ENCODE data around the gene WBP4. TPM values are rescaled to one million over a fixed set of nuclear protein-coding genes. Genes with fewer than 3 reads are reported as not detected.

The WBP4 gene, protein sequence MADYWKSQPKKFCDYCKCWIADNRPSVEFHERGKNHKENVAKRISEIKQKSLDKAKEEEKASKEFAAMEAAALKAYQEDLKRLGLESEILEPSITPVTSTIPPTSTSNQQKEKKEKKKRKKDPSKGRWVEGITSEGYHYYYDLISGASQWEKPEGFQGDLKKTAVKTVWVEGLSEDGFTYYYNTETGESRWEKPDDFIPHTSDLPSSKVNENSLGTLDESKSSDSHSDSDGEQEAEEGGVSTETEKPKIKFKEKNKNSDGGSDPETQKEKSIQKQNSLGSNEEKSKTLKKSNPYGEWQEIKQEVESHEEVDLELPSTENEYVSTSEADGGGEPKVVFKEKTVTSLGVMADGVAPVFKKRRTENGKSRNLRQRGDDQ
- total RNA-seq: 6.8 and 12.9 TPM in 2 replicates

GRCh38 chr13:41061075-41061913 lies at the start of gene WBP4:
TSS of gene WBP4 (plus strand) at chr13:41061509. CDS start at chr13:41061674, 165 bp downstream.

DNA sequence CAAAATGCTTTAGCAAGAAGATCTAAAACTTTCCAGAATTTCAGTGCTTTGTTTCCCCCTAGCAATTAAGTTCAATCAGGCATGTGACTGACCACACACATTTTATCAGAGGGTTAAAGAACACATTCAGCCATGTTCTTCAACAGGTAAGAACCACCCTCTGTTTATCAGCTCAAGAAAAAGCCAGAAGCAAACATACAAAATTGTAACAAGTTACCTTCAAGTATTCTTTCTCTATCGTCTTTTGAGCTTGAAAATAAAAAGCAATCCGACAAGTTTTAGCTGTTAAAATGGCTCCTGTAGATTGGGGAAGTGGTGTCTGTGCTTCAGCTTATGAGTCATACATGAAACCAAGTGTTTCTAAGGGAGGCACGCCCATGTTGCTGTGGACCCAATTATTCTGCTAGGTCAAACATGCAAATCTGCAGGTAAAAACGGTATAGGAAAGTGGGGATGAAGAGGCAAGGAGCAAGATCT lies 42.3 kb upstream of the WBP4 start, which contains the start of gene ELF1:
Gene ELF1, minus strand, starts transcription at position 306 of the 477 bp plus-strand sequence. CDS start 37,262 bp downstream, outside the sequence.

DNA sequence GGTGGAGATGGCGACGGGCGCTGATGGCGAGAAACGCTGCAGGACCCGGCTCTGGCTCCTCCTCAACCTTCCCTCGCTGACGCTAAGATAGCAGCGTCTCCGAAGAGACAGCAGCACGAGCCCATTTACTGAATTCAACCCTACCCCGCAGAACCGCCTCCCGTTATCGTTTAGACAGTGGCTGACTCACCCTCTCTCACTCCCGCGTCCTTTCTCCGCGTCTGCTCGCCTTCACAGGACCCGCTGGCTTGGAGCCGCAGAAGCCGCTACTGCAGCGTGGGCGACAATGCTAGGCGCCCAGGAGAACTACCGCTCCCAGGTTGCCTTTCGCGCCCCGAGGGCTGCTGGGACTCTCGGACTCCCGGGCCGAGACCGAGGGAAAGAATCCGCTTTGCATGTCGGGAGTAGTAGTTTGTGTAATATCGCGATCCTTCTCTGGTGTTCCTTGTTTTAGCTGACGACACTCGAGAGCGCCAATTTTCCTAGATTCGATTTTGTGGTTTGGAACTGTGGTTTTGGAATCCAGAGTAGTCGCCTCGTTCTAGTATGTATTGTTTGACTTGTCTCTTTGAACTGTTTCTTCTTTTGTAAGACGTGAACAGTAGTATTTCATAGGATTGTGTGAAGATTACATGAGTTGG lies 71.3 kb downstream of the WBP4 start, which contains the start of gene KBTBD6:
Gene KBTBD6, minus strand, starts transcription at position 291 of the 641 bp plus-strand sequence. CDS start 291 bp downstream, outside the sequence.

Other genes with a start within 250 kb of the WBP4 start
- gene ELF1, start 42.2 kb upstream of the WBP4 start, total RNA-seq: 41.2 and 43.8 TPM in 2 replicates
- 12.2 and 14.2 TPM in 2 replicates for gene KBTBD6, start 71.3 kb downstream of the WBP4 start, total RNA-seq
- gene KBTBD7, start 133.1 kb downstream of the WBP4 start, total RNA-seq: 6.7 and 8.1 TPM in 2 replicates
- gene MTRF1, start 202.1 kb downstream of the WBP4 start, total RNA-seq: 10.6 and 15.7 TPM in 2 replicates
- gene NAA16, start 249.8 kb downstream of the WBP4 start, total RNA-seq: 6.6 and 14.0 TPM in 2 replicates